Activated B cell treated with CpG ODN at 0.5 μM for 24 hours (primary cell): ENCODE measurements around the gene ABRACL. TPM values are rescaled to one million over a fixed set of nuclear protein-coding genes. Genes with fewer than 3 reads are reported as not detected.

Source experiments
- ATAC-seq: fragments of 200-7000 bp; cut with Tn5 transposase; one replicate; pipeline ENCODE4 v1.10.0; 2021; ENCODE audit warnings: low read depth, mild to moderate bottlenecking, moderate library complexity
- CTCF ChIA-PET: fragments of 350-600 bp; sonication (Branson Sonifier 250); formaldehyde crosslinking; loops from one replicate; lab custom pipeline; 2021; ENCODE audit warnings: antibody characterized with exemption; lab: Charles Lee
- POLR2A ChIA-PET: fragments of 350-600 bp; sonication (Branson Sonifier 250); formaldehyde crosslinking; loops from one replicate; lab custom pipeline; 2021; ENCODE audit warnings: antibody characterized with exemption; lab: Charles Lee
- DNase-seq: peaks from one replicate; pipeline ENCODE4 v3.0.0; 2022
- H3K27ac Mint-ChIP-seq: one replicate; pipeline ENCODE4 v1.8.0; 2020; ENCODE audit warnings: mixed read lengths
- H3K27me3 Mint-ChIP-seq: one replicate; pipeline ENCODE4 v1.8.0; 2021; ENCODE audit warnings: mixed read lengths
- H3K36me3 Mint-ChIP-seq: one replicate; pipeline ENCODE4 v1.8.0; 2021; ENCODE audit warnings: low read depth, mixed read lengths
- H3K4me1 Mint-ChIP-seq: one replicate; pipeline ENCODE4 v1.8.0; 2021; ENCODE audit warnings: mixed read lengths
- H3K4me3 Mint-ChIP-seq: one replicate; pipeline ENCODE4 v1.8.0; 2020; ENCODE audit warnings: mild to moderate bottlenecking, mixed read lengths
- H3K9me3 Mint-ChIP-seq: one replicate; pipeline ENCODE4 v1.8.0; 2020; ENCODE audit warnings: mixed read lengths
- intact Hi-C: fragments of 100-400 bp; cut with micrococcal nuclease; formaldehyde crosslinking; loops from one replicate; pipeline ENCODE4 v1.15.1; 2024
- total RNA-seq: library from RNA; stranded (reverse); gene quantifications from 2 replicates; pipeline ENCODE4 v1.2.3, GENCODE V29; 2022
- TF ChIP-seq, protein P1 (sequence below): fragments of 200-600 bp; IDR thresholded peaks from one replicate; pipeline ENCODE4 v1.8.0; 2022; ENCODE audit warnings: antibody characterized with exemption, mild to moderate bottlenecking

The ABRACL gene
- total RNA-seq, 1 donor from 2014 or later, result 63.8 TPM

- Mint-ChIP-seq H3K9me3 (no peaks in the 10 kb centered on the region), H3K27me3 (peaks cover 4% of the 10 kb centered on the region), H3K27ac (no peak overlapping the region), H3K4me3 (no peak overlapping the region), H3K36me3 (no peaks in the 10 kb centered on the region), H3K4me1 (no peaks in the 10 kb centered on the region)
- TF ChIP-seq, protein P1, sequence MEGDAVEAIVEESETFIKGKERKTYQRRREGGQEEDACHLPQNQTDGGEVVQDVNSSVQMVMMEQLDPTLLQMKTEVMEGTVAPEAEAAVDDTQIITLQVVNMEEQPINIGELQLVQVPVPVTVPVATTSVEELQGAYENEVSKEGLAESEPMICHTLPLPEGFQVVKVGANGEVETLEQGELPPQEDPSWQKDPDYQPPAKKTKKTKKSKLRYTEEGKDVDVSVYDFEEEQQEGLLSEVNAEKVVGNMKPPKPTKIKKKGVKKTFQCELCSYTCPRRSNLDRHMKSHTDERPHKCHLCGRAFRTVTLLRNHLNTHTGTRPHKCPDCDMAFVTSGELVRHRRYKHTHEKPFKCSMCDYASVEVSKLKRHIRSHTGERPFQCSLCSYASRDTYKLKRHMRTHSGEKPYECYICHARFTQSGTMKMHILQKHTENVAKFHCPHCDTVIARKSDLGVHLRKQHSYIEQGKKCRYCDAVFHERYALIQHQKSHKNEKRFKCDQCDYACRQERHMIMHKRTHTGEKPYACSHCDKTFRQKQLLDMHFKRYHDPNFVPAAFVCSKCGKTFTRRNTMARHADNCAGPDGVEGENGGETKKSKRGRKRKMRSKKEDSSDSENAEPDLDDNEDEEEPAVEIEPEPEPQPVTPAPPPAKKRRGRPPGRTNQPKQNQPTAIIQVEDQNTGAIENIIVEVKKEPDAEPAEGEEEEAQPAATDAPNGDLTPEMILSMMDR, result no peak
- DNase-seq (no peak), ATAC-seq (no peak)
- ChIA-PET POLR2A (no interaction called here), CTCF (no interaction called here)
- intact Hi-C loops, result no loop called here
Observed at GRCh38 chr6:139062932-139063646, 34.5 kb downstream of the ABRACL start.

GRCh38 chr6:139064981-139065665 is 36.6 kb downstream of the ABRACL start:
- Mint-ChIP-seq H3K27me3 (no peaks in the 10 kb centered on the region), H3K4me3 (no peak overlapping the region), H3K36me3 (no peaks in the 10 kb centered on the region), H3K27ac (no peak overlapping the region), H3K4me1 (no peaks in the 10 kb centered on the region), H3K9me3 (no peaks in the 10 kb centered on the region)
- ChIA-PET CTCF (no interaction called here), POLR2A (no interaction called here)
- intact Hi-C loops, result no loop called here
- TF ChIP-seq, protein P1, result no peak
- DNase-seq (no peak), ATAC-seq (no peak)

GRCh38 chr6:139066080-139066479 is 37.5 kb downstream of the ABRACL start:
- intact Hi-C loops, result no loop called here
- DNase-seq (no peak), ATAC-seq (no peak)
- ChIA-PET CTCF (no interaction called here), POLR2A (no interaction called here)
- no peaks in the 10 kb centered on the region for H3K27me3 Mint-ChIP-seq
- H3K36me3 Mint-ChIP-seq, result no peaks in the 10 kb centered on the region
- TF ChIP-seq, protein P1, result no peak
- no peak overlapping the region for H3K27ac Mint-ChIP-seq
- H3K4me3 Mint-ChIP-seq, result no peak overlapping the region
- no peaks in the 10 kb centered on the region for H3K9me3 Mint-ChIP-seq
- no peaks in the 10 kb centered on the region for H3K4me1 Mint-ChIP-seq

GRCh38 chr6:139068846-139069245 is 40.3 kb downstream of the ABRACL start:
- no peak overlapping the region for H3K4me3 Mint-ChIP-seq
- intact Hi-C loops, result no loop called here
- H3K36me3 Mint-ChIP-seq, result no peaks in the 10 kb centered on the region
- DNase-seq, result no peak
- no peaks in the 10 kb centered on the region for H3K9me3 Mint-ChIP-seq
- no peak for ATAC-seq
- H3K27ac Mint-ChIP-seq, result no peak overlapping the region
- ChIA-PET POLR2A (no interaction called here), CTCF (no interaction called here)
- H3K4me1 Mint-ChIP-seq, result no peaks in the 10 kb centered on the region
- no peaks in the 10 kb centered on the region for H3K27me3 Mint-ChIP-seq
- TF ChIP-seq, protein P1, result no peak

DNA sequence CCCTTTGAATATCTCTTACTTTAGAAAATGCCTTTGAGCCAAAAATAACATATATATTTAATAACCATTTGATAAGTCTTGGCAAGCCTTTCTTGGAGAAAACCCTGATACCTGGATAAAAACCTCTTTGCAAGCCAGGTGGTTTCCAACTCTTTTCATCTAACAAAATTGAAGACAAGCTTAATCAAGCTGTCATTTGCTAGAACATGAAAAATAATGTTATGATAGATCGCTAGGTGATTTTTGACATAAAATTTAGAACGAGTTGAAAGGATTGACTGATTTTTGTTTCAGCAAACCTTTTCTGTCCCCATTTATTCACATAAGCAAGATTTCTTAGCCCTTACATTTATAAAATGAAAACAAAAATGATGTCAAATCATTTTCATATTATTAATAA is 44.6 kb downstream of the ABRACL start:
- POLR2A ChIA-PET, result no interaction called here
- no peak for ATAC-seq

More for the DNA sequence above, 44.6 kb downstream of the ABRACL start:
- TF ChIP-seq, protein P1, result no peak
- Mint-ChIP-seq H3K9me3 (no peaks in the 10 kb centered on the region), H3K4me3 (no peak overlapping the region), H3K27me3 (no peaks in the 10 kb centered on the region), H3K36me3 (no peaks in the 10 kb centered on the region), H3K4me1 (no peaks in the 10 kb centered on the region), H3K27ac (no peak overlapping the region)
- CTCF ChIA-PET, result no interaction called here
- intact Hi-C loops, result no loop called here
- DNase-seq, result no peak
